GM18499 (cell line): ENCODE results near the gene COL21A1.

Experiments used
- ATAC-seq: cut with Tn5 transposase; IDR thresholded peaks from one replicate; pipeline ENCODE4 v1.9.1; 2021; ENCODE audit warnings: moderate number of reproducible peaks; ENCODE audit not compliant: insufficient read depth, unreplicated experiment

Gene COL21A1

DNA sequence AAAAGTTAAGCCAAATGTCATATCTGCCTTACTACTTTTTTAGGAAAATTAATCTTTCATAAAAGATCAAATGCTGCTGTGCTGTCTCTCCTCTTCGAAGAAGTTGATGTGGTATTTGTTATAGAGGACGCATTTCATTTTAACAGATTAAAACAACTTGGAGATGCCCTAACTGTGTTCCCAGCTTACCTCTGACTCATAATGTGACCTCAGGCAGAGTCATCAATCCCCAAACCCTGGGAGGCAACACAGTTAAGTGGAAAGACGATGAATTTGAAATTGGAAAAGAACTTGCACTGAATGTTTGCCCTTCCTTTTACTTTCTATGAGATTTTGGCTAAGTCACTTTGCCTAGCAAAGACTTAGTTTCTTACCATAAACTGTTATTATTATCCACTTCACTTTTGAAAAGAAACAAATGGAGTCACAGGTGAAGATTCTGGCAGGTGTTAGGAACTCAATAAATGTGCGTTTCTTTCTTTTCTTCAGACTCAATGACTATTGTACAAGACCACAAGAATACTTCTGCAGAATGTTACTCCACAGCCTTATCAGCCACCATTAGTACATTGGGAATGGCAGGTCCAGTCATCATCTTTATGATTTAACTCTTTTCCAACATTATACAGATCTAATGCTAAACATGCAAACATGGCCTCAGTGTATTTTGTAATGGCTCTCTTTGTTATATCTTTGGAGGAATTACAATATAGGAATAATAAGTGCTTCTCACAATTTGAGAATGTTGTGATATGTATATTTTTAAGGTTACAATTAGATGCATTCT is 102.6 kb downstream of the COL21A1 start:
- ATAC-seq = no peak

DNA sequence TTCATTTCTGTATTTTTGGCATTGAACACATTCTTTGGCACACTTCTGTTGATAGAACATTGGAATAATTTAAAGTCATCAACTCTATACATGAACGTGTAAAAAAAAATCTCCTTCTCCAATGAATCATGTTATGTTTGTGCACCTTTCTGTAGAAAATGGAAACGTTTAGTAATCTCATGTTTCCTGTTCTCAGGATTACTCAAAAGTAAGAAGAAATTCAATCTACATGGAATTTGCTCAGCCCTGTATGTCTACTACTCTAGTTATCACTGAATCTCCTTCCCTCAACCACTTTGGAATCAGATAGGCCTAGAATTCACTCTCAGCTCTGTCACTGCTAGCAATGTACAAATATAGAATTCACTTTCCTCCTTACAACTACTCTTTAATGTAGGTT is 103.6 kb downstream of the COL21A1 start:
- no peak for ATAC-seq

DNA sequence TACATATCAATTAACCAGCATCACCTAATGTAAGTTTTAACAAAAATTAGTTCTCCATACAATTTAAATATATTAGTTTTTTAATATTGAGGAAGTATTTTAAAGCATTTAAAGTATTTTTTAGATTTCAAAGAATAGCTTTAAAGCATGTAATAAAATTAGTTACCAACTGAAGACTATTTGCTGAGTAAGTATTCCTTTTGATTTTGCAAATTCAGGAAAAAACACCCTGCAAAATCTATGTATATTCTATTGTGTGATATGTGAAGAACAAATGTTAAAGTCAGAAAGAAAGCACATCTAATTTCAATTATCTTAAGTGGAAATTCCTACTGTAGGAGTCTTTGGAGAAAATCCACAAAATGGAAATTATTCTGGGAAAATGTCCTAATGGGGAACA is 107.3 kb downstream of the COL21A1 start:
- ATAC-seq = no peak

DNA sequence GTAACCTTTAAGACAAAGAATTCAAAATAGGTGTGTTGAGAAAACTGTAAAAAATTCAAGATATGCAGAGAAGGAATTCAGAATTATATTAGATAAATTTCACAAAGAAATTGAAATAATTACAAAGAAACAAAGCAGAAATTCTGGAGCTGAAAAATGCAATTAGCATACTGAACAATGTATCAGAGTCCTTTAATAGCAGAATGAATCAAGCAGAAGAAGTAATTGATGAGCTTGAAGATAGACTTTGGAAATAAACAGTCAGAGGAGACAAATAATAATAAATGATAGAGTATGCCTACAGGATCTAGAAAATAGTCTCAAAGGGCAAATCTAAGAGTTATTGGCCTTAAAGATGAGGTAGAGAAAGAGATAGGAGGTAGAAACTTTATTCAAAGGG is 131.7 kb downstream of the COL21A1 start:
- ATAC-seq = no peak

DNA sequence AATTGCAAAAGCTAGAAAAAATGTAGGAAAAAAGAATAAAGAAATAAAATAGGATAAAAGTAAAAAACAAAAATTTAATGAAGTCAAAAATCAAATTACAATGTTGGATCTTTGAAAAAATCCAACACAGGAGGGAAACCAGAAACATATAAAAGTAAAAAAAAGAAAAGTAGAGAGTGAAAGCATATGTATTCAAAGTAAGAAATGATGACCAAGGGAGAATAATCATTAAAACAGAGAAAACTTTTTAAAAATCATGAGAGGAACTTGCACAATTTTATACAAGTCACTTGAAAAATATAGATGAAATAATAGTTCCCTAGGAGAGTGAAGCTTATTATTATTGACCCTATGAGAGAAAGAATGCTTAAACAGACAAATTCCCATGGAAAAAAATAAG is 138.2 kb downstream of the COL21A1 start:
- ATAC-seq = no peak

DNA sequence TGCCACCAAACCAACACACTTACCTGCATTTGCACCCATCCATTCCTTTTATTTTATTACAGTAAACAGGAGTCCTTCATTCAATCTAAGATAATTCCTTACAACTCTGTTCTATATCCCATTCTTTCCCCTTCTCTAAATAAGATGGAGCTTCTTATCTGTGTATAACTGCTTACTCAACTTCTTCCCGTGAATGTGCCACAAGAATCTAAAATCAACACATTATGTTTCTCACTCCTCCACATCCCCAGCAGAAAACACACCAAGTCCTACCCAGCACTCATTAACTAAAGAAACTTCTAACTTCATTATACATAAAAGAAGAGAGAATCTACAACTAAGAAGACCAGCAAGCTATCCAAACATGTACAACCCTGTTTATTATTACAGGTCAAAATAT is 141.1 kb downstream of the COL21A1 start:
- no peak for ATAC-seq

DNA sequence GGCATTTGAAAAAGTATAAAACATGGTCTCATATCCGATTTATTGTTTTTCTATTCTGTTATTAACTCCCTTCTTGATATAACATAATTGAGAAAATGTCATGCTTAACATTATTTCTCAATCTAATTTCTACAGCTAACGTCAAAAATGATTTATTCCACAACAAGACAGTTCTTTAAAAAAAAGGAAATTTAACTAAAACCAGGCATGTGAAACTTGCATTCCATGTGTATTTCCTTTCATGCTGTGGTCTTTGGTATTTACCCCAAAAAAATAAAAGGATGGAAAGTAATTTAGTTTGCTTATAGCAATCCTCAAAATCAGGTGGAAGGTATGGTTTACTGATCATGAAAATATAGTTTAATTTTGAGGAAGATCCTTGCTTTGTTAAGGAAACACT is 142.8 kb downstream of the COL21A1 start:
- ATAC-seq = no peak

DNA sequence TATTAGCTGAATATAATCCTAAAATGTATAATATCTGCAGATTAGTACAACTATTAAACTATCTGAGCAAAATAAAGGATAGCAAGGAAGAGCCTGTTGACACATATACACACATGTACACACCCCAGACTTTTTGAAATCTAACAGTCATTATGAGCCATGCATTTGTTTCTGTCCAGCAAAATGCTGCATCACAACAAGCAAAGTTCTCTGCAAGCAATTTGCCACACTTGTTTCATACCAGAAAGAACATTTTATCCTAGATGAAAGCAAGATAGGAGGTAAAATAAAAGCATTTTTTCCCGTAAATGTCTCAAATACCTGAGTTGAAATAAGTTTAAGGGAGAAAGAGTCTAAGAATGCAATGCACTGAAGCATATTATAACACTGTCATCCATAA is 145.2 kb downstream of the COL21A1 start:
- ATAC-seq = no peak

DNA sequence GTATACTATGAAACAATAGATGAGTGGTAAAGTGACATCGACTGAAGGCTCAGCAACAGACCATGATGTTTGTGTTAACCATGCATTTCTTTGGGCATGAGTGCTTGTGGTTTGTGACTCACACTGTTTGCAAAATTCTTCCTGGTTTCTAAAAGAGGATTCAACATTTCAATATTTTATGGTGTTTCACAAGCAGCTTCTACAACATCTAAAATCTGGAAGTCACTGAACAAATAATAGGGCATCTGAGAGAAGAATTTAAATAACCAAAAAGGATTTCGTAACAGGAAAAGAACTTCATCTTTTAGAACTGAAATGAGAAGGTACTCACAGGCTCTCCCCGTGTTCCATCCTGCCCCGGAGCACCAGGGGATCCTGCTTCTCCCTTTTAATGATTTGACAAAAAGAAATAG is 146.2 kb downstream of the COL21A1 start:
- no peak for ATAC-seq

DNA sequence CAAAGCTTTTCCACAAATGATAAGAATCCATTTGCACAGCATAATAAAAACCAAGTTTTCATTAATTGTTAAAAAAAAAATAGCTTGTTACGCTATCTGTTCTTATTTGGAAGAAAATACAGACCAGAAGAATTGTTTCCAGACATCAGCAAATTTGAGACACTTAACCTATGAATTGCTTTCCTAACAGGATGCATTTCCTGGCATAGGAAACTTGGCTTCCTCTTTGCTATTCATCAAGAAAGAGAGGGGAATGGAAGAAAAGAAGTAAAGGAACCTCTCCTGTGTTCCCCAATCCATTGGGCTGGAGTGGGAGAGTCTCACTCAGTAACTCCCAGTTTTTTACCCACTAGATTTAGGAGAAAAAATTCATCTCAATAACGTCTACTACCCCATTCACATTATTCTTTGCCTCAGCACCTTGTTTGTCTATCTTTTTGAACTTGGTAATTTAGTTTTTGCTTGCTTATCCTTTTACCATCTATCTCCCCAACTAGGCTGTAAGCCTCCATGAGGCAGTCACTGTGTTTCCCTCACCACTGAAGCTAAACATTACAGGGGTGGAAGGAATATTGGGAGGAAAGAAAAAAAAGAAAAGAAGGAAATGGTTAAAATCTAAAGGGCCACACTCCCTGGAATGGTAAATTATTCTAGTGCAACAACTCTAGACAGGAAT is 150.3 kb downstream of the COL21A1 start:
- no peak for ATAC-seq

DNA sequence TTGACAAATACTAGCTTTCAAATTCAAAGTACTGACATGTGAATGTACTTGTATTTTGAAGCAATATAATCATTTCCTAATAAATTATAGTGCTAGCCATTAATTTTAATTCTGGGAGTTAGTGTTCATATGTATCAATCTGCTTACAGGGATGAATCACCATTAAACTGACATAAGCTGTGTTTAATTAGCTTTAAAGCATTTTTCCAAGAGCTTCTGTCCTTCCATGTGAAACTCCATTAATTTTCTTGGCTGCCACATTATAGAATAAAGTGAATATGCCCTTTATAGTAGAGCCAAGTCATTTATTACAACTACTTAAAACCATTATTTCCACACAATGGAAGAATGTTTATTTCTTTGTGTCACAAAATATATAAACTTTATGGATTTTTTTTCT is 150.8 kb downstream of the COL21A1 start:
- ATAC-seq = no peak

DNA sequence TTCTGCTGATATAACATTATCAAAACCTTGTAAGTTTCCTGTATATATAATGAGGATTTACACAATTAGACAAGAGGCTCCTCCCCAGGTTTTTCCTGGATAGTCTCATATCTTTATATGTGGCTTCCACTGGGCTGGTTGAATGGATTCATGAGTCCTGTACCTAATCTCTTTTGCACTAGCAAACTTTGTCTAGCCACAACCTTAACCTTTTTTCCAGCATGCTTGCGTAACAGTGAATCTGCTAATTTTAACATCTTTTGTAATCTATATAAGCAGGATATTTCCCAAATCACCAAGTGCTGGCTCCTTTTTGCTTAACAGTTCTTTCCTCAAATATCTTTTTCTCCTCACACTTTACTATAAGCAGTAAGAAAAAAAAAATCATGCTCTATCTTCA is 153.6 kb downstream of the COL21A1 start:
- no peak for ATAC-seq

DNA sequence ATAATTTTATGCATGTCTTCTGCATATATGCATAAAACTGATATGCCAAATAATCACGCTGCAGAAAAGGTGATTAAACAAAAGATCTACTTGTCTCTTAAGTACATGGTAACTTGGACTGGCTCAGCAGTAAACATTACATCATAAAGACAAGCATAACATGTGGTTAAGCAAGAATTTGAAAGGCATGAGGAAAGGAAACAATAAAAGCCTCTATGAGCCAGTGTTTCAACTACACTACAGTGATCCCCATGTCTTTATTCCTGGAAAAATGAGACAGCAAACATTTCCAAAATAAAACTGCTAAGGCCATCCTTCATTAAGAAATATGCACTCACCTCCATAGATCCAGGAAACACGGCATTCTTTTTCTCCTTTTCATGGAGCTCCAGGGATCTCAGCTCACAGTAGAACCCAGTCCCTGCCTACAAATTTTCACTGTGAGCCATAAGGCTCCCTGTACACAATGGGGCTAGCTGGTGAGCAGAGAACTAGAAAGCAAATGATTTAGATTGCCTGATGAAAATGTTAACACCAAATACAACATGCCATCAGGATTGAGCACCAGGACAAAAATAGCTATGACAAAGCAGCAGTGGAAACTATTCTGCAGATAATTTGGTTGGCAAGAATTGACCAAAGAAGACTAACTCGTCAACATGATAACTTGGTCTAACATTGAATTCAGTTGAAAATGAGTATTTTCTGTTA is 156.1 kb downstream of the COL21A1 start:
- no peak for ATAC-seq

DNA sequence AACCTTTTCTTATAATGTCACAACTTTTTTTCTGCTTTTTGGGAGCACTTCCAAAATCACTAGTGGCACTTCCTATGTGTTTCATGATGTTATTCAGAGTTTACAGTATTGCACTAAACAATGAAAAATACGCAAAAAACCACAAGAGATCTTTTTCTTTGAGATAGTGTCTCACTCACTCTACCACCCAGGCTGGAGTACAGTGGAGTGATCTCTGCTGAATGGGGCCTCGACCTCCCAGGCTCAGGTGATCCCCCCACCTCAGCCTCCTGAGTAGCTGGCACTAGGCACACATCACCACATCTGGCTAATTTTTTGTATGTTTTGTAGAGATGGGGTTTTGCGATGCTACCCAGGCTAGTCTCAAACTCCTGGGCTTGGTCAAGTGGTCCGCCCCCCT is 158.7 kb downstream of the COL21A1 start:
- ATAC-seq = no peak

DNA sequence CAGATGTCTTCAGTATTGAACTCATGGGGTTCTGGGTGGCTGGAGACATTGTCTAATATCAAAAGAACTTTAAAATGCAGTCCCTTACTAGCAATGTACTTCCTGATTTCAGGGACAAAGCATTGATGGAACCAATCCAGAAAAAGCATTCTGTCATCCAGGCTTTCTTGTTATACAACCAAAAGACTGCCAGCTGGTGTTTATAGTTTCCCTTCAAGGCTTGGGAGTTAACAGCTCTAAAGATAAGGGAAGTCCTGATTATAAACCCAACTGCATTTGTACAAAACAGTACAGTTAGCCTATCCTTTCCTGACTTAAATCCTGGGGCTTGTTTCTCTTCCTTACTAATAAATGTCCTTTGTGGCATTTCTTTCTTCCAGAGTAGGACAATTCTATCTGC is 160.0 kb downstream of the COL21A1 start:
- no peak for ATAC-seq

DNA sequence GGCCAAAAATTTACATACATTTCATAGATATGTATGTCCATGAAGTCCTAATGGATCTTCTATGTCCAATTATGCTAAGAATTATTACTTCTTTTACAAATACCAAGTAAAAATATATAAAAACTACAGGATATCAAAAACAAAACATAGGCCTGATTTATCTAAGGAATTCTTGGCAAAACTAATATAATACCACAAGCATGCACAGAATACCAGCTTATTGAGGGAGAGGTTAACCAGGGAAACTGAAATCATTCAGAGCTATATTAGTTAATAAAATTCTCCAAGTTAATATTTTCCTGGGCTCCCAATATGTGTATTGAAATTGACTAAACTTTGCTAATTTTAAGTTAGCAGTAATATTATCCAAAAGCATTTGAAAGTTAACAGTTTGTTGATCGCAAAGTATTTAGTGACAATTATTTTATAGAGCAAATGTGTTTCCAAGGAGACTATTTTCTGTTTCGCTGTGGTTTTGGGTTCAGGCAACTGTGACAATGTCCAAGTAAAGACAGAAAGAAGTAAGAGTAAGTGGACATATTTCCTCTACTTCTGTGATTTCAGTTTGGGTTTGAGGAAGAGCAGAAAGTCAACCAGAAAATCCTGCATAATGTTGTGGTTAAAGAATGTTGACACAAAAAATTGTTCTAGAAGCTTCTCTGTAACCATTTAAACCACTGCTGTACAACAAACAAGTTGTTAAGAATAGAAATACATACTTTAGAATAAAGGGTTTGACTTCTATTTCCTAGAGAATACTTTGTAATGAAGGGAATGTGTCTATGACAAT is 167.4 kb downstream of the COL21A1 start:
- no peak for ATAC-seq

DNA sequence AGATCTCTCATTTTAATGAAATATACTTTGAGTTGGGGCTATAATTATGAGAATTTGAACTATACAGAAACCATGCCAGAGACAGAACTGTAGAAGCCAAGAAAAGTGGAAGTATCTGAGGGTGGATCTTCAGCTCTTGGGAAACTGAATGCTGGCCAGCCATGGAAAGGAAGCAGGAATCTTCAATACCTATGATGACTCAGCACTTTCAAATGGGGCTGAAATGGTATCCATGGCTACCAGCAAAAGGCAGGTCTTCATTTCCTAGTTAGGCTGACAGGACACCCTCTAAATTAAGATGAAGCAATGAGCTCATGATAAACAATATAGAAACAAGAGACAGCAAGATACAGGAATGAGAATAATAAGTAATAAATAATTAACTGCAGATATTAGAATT is 171.3 kb downstream of the COL21A1 start:
- no peak for ATAC-seq

DNA sequence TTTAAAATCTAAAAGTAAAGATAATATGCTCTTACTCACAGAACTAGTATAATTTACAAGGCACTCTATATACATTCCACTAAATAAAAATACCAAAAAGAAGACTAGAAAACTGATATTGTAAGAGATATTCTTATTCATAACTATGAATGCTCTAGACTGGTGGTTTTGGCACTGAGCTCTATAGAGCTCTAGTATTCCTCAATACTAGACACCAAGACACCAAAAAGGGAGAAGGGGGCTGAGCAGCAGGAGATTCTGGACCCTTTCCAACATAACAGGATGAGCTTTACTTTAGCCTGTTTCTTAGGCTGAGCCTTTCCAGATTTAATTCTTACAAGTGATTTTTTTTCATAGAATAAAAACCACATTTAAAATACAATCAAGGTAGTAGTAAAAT is 173.6 kb downstream of the COL21A1 start:
- no peak for ATAC-seq

DNA sequence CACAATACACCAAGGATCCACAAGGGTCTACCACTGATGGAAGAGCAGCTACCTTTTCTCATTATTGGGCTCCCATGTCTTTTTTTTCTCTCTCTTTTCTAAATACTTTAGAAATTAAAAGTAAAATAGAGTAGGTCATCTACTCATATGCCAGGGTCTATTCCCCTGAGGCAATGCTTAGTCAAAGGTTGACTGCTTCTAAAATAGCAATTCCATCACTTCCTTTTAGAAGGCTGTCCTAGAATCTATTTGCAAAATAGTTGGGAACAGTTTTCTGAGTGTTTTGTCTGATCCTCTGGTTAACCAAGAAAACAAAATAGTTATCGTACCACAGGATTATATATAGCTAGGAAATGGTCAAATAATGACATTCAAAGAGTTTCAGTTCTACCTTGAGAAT is 174.1 kb downstream of the COL21A1 start:
- ATAC-seq = no peak

DNA sequence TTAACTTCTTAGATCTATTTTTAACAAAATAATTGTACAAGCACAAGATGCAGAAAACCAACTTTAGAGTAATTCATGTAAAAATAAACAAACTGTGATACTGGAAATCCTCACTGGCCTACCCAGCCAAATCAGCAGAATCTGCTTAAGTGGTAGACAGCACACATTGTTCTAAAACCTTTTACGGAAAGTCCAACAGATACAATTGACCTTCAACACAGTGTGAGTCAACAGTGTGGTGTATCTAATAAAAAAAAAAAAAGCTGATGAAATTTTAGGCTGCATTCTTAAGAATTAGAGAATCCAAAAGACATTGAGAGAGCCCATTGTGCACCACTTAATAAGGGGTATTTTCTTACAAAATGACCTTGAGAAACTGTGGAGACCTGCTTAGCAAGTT is 174.5 kb downstream of the COL21A1 start:
- no peak for ATAC-seq

DNA sequence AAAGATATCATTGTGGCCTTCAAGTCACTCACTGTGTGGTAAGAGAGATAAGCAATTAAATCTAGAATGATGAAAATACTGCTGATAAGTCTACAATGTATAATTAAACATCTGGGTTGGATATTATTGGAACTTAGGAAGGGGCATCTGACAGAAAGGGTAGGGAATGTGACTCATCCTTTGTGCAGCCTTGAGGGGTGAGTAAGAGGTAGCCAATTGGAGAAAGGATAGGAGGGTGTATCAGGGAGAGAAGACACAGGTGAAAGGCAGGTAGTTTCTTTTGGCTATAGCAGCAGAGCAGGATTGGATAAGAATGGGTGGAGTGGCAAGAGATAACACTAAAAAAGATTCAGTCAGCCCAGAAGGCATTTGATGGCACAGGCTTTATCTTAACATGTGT is 182.0 kb downstream of the COL21A1 start:
- ATAC-seq = no peak
